IMR-90 (cell line): ENCODE measurements around the gene AMOTL1. TPM values are rescaled to one million over a fixed set of nuclear protein-coding genes. Genes with fewer than 3 reads are reported as not detected.

Experiments used
- ATAC-seq: fragments of 200-7000 bp; cut with Tn5 transposase; 2 replicates; pipeline ENCODE4 v1.9.1; 2020; ENCODE audit warnings: low read depth, mild to moderate bottlenecking, moderate library complexity
- BruUV-seq: library from RNA; stranded (reverse); fragments of 400-500 nt; replicated peaks from 2 replicates; lab custom pipeline; 2021; lab: Mats Ljungman, UMichigan
- CTCF ChIA-PET: fragments of 300-600 bp; formaldehyde crosslinking; extraction: SDS; loops from one replicate; lab custom pipeline; 2021; ENCODE audit warnings: antibody characterized with exemption; lab: Yijun Ruan, JAX
- POLR2A ChIA-PET: fragments of 300-600 bp; sonication (Branson Sonifier 250); formaldehyde crosslinking; loops from one replicate; lab custom pipeline; 2022; ENCODE audit warnings: antibody characterized with exemption; ENCODE audit not compliant: unreplicated experiment; lab: Charles Lee
- DNase-seq: peaks from one replicate; pipeline ENCODE4 v3.0.0; 2013
- H2AFZ ChIP-seq: replicated peaks from 2 replicates; pipeline ENCODE3; 2013; ENCODE audit warnings: low read length, mild to moderate bottlenecking; ENCODE audit not compliant: poor library complexity
- H2AK5ac ChIP-seq: 2 replicates; pipeline ENCODE4 v1.6.1; 2013; ENCODE audit warnings: low read depth, low read length, inconsistent platforms
- H2AK9ac ChIP-seq: replicated peaks from 2 replicates; pipeline ENCODE3; 2013; ENCODE audit warnings: mild to moderate bottlenecking, low read depth, low read length, moderate library complexity; ENCODE audit not compliant: poor library complexity
- H2BK120ac ChIP-seq: 2 replicates; pipeline ENCODE4 v1.6.1; 2013; ENCODE audit warnings: low read depth, low read length, inconsistent platforms
- H2BK15ac ChIP-seq: 3 replicates; pipeline ENCODE4 v1.6.1; 2013; ENCODE audit warnings: low read depth, low read length, inconsistent platforms
- H2BK20ac ChIP-seq: 2 replicates; pipeline ENCODE4 v1.6.1; 2013; ENCODE audit warnings: low read depth, mild to moderate bottlenecking, inconsistent platforms, low read length, moderate library complexity
- H2BK5ac ChIP-seq: 2 replicates; pipeline ENCODE4 v1.6.1; 2013; ENCODE audit warnings: mild to moderate bottlenecking, low read depth, low read length, inconsistent platforms; ENCODE audit not compliant: poor library complexity, severe bottlenecking
- H3K14ac ChIP-seq: replicated peaks from 2 replicates; pipeline ENCODE4 v1.6.1; 2013; ENCODE audit warnings: low read depth, low read length, inconsistent platforms
- H3K18ac ChIP-seq: 2 replicates; pipeline ENCODE4 v1.6.1; 2013; ENCODE audit warnings: low read depth, low read length, control low read depth
- H3K23ac ChIP-seq: 2 replicates; pipeline ENCODE4 v1.6.1; 2013; ENCODE audit warnings: low read depth, low read length, inconsistent platforms
- H3K27ac ChIP-seq: 2 replicates; pipeline ENCODE4 v1.5.1; 2013; ENCODE audit warnings: mild to moderate bottlenecking, control low read depth, low read length; ENCODE audit not compliant: insufficient read depth
- H3K27me3 ChIP-seq: 2 replicates; pipeline ENCODE4 v1.6.1; 2013; ENCODE audit warnings: low read length; ENCODE audit not compliant: control insufficient read depth, insufficient read depth
- H3K36me3 ChIP-seq: 2 replicates; pipeline ENCODE4 v1.6.1; 2013; ENCODE audit warnings: low read length, mixed read lengths; ENCODE audit not compliant: control insufficient read depth, insufficient read depth
- H3K4ac ChIP-seq: 2 replicates; pipeline ENCODE4 v1.6.1; 2013; ENCODE audit warnings: low read depth, low read length, inconsistent platforms
- H3K4me1 ChIP-seq: 2 replicates; pipeline ENCODE4 v1.6.1; 2013; ENCODE audit warnings: low read length, mixed read lengths; ENCODE audit not compliant: control insufficient read depth, insufficient read depth
- H3K4me2 ChIP-seq: 2 replicates; pipeline ENCODE4 v1.6.1; 2013; ENCODE audit warnings: low read depth, mild to moderate bottlenecking, control low read depth, low read length, moderate library complexity
- H3K4me3 ChIP-seq: 2 replicates; pipeline ENCODE4 v1.5.1; 2013; ENCODE audit warnings: low read depth, mild to moderate bottlenecking, control low read depth, low read length, moderate library complexity; ENCODE audit not compliant: insufficient read depth
- H3K56ac ChIP-seq: 2 replicates; pipeline ENCODE4 v1.6.1; 2013; ENCODE audit warnings: low read length, inconsistent platforms; ENCODE audit not compliant: insufficient read depth; ENCODE audit errors: extremely low read depth
- H3K79me1 ChIP-seq, 2 experiments: 2 replicates each; pipeline ENCODE4 v1.6.1; 2013; ENCODE audit warnings: low read length in 2 of 2, inconsistent platforms in 1 of 2, low read depth in 1 of 2
- H3K9ac ChIP-seq: 2 replicates; pipeline ENCODE4 v1.6.1; 2013; ENCODE audit warnings: low read depth, low read length, control low read depth
- H3K9me1 ChIP-seq: 2 replicates; pipeline ENCODE4 v1.6.1; 2013; ENCODE audit warnings: low read length, inconsistent platforms; ENCODE audit not compliant: insufficient read depth
- H3K9me3 ChIP-seq: 2 replicates; pipeline ENCODE4 v1.6.1; 2013; ENCODE audit warnings: low read length; ENCODE audit not compliant: control insufficient read depth, insufficient read depth
- H4K20me1 ChIP-seq: 2 replicates; pipeline ENCODE4 v1.6.1; 2013; ENCODE audit warnings: low read length, inconsistent platforms; ENCODE audit not compliant: insufficient read depth
- H4K5ac ChIP-seq: 2 replicates; pipeline ENCODE4 v1.6.1; 2013; ENCODE audit warnings: mild to moderate bottlenecking, low read depth, low read length, control low read depth
- H4K8ac ChIP-seq, 2 experiments: 2 replicates each; pipeline ENCODE4 v1.6.1; 2013; ENCODE audit warnings: low read depth in 2 of 2, low read length in 2 of 2, control low read depth in 1 of 2, inconsistent platforms in 1 of 2
- H4K91ac ChIP-seq: 2 replicates; pipeline ENCODE4 v1.6.1; 2013; ENCODE audit warnings: low read depth, low read length, inconsistent platforms; ENCODE audit not compliant: insufficient read depth
- BHLHE40 ChIP-seq: fragments of 150-350 bp; IDR thresholded peaks from 2 replicates; pipeline ENCODE4 v1.6.1; 2016; ENCODE audit warnings: mild to moderate bottlenecking, low read depth, low read length
- CHD1 ChIP-seq: IDR thresholded peaks from 2 replicates; pipeline ENCODE4 v1.6.1; 2012; ENCODE audit warnings: low read depth, low read length, improper control_type of control experiment
- RAD21 ChIP-seq: IDR thresholded peaks from 2 replicates; pipeline ENCODE4 v1.6.1; 2012; ENCODE audit warnings: low read length, improper control_type of control experiment
- WGBS, 2 experiments: methylation state at CpG; one replicate each; pipeline versions ENCODE4 v1.1.5 to v1.1.7; 2013; ENCODE audit warnings: missing lambda C conversion rate in 2 of 2; ENCODE audit not compliant: insufficient read length in 1 of 2; ENCODE audit errors: extremely low coverage in 2 of 2; 5-methylcytosine and 5-hydroxymethylcytosine counted together
- dilution Hi-C: fragments of 300-500 bp; cut with HindIII; formaldehyde crosslinking; loops from one replicate; pipeline ENCODE4 v1.14.3; 2018; ENCODE audit warnings: low sequenced_read_pairs; ENCODE audit not compliant: unreplicated experiment
- in situ Hi-C: fragments of 300-500 bp; cut with MboI; formaldehyde crosslinking; loops from 3 replicates; pipeline ENCODE4 v1.14.3; 2019; ENCODE audit warnings: low sequenced_read_pairs, inconsistent platforms, mixed read lengths
- intact Hi-C: fragments of 100-400 bp; cut with micrococcal nuclease; formaldehyde crosslinking; loops from 2 replicates; pipeline ENCODE4 v1.10.0; 2022
- polyA plus RNA-seq, 3 experiments: library from polyadenylated mRNA; depleted of rRNA; stranded (reverse); fragments of >200 nt; gene quantifications; 2 replicates each; pipeline ENCODE4 v1.2.3, GENCODE V29; 2012; ENCODE audit warnings: low replicate concordance in 1 of 3
- total RNA-seq: library from RNA; depleted of rRNA; stranded (reverse); fragments of >200 nt; gene quantifications from 2 replicates; pipeline ENCODE4 v1.2.3, GENCODE V29; 2012
- TF ChIP-seq, protein P1 (sequence below): conservative IDR thresholded peaks from 2 replicates; pipeline ENCODE4 v1.5.1; 2012; ENCODE audit warnings: mild to moderate bottlenecking, low read depth, low read length, improper control_type of control experiment

AMOTL1 gene
- total and polyA plus RNA-seq, 2 of the 4 experiments (the other 2 are of a cell fraction), result 18.6 to 49.5 TPM

DNA sequence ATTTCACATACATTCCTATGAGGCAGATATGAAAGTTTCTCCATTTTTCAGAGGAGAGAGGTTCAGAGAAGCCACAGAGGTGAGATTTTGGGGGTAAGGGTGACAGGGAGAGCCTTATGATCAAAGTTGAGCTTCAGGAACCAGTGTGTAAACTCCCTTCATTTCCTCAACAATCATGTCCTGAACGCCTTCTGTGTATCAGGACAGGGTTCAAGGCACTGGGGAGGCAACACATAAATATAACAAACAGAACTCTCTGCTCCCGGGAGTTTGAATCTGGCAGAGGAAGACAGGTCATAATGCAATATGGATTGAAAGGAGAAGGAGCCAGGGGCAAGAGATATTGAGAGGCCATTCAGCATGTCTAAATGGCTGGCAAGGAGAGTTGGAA is 28.0 kb downstream of the AMOTL1 start:
- H2BK120ac ChIP-seq, result peak overlapping the region; percentile 29; the same call in 1 of the 2 replicates
- H3K27ac ChIP-seq, result peak overlapping the region; percentile 13; the same call in 1 of the 2 replicates
- H4K20me1 ChIP-seq, result peaks cover 29% of the 10 kb centered on the region
- dilution Hi-C loops (no loop called here), in situ Hi-C loops (no loop called here), intact Hi-C loops (no loop called here)
- H2AK5ac ChIP-seq, result peak overlapping the region; percentile 87
- H3K9me1 ChIP-seq, result peaks cover 27% of the 10 kb centered on the region
- ChIA-PET CTCF (no interaction called here), POLR2A (no interaction called here)
- WGBS, 2 experiments, result 40% methylated on average over 1 of the region's 2 CpGs; no CpG with 5 or more reads in 1 of the 2 experiments
- no peak overlapping the region for H2AFZ ChIP-seq
- ATAC-seq (no peak), DNase-seq (no peak)
- peak overlapping the region; percentile 64 for H3K14ac ChIP-seq
- H3K27me3 ChIP-seq, result no peaks in the 10 kb centered on the region
- H3K4me2 ChIP-seq, result peak overlapping the region; percentile 6; the same call in 1 of the 2 replicates
- H3K79me1 ChIP-seq, result peaks cover 22 to 92% of the 10 kb centered on the region in 2 experiments
- H2BK5ac ChIP-seq, result peak overlapping the region; percentile 22
- H4K91ac ChIP-seq, result peak overlapping the region; percentile 31; the same call in 1 of the 2 replicates
- TF ChIP-seq RAD21 (no peak), CHD1 (no peak), BHLHE40 (no peak)
- TF ChIP-seq, protein P1, sequence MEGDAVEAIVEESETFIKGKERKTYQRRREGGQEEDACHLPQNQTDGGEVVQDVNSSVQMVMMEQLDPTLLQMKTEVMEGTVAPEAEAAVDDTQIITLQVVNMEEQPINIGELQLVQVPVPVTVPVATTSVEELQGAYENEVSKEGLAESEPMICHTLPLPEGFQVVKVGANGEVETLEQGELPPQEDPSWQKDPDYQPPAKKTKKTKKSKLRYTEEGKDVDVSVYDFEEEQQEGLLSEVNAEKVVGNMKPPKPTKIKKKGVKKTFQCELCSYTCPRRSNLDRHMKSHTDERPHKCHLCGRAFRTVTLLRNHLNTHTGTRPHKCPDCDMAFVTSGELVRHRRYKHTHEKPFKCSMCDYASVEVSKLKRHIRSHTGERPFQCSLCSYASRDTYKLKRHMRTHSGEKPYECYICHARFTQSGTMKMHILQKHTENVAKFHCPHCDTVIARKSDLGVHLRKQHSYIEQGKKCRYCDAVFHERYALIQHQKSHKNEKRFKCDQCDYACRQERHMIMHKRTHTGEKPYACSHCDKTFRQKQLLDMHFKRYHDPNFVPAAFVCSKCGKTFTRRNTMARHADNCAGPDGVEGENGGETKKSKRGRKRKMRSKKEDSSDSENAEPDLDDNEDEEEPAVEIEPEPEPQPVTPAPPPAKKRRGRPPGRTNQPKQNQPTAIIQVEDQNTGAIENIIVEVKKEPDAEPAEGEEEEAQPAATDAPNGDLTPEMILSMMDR, result no peak
- no peak overlapping the region for H4K5ac ChIP-seq
- no peaks in the 10 kb centered on the region for H3K9me3 ChIP-seq
- BruUV-seq, result no TSS peak
- no peak overlapping the region for H3K4me3 ChIP-seq
- no peak overlapping the region for H3K56ac ChIP-seq
- H3K4me1 ChIP-seq, result peaks cover 21% of the 10 kb centered on the region
- H2BK15ac ChIP-seq, result 0 out of 3 replicates have a peak overlapping the region, but pooled peaks have one; percentile 15
- H3K18ac ChIP-seq, result peak overlapping the region; percentile 57
- peak overlapping the region; percentile 65 for H2BK20ac ChIP-seq
- H4K8ac ChIP-seq, result peak overlapping the region in 1 of 2 experiments; percentile 44; a peak in 2 of 4 replicates
- no peak overlapping the region for H3K9ac ChIP-seq
- H3K4ac ChIP-seq, result peak overlapping the region; percentile 66
- peak overlapping the region; percentile 85 for H3K23ac ChIP-seq
- no peak overlapping the region for H2AK9ac ChIP-seq
- H3K36me3 ChIP-seq, result peaks cover 17% of the 10 kb centered on the region
